Measurements from ENCODE around the gene CHAF1A.

Gene CHAF1A

DNA sequence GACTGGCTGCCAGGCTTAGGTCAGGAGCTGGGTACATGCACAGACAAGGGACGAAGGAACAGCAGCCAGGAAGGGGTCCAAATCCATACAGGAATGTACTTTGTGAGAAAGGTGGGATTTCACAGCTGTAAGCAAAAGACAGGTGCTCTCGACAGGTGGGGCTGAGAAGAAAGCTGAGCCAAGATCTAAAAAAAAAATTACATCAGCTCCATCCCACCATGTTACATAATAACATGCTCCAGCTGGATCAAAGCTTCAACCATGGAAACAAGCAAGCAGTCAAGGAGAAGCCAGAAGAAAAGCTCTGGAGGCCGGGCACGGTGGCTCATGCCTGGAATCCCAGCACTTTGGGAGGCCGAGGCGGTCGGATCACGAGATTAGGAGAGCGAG, 47.2 kb downstream of the CHAF1A start:
- TF ChIP-seq, protein P1, sequence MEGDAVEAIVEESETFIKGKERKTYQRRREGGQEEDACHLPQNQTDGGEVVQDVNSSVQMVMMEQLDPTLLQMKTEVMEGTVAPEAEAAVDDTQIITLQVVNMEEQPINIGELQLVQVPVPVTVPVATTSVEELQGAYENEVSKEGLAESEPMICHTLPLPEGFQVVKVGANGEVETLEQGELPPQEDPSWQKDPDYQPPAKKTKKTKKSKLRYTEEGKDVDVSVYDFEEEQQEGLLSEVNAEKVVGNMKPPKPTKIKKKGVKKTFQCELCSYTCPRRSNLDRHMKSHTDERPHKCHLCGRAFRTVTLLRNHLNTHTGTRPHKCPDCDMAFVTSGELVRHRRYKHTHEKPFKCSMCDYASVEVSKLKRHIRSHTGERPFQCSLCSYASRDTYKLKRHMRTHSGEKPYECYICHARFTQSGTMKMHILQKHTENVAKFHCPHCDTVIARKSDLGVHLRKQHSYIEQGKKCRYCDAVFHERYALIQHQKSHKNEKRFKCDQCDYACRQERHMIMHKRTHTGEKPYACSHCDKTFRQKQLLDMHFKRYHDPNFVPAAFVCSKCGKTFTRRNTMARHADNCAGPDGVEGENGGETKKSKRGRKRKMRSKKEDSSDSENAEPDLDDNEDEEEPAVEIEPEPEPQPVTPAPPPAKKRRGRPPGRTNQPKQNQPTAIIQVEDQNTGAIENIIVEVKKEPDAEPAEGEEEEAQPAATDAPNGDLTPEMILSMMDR (IDR thresholded peaks at IDR 0.05; ENCODE audit: extremely low read depth, missing control alignments), result no peak
- DNase-seq (ENCODE audit: low spot score), result no peak

DNA sequence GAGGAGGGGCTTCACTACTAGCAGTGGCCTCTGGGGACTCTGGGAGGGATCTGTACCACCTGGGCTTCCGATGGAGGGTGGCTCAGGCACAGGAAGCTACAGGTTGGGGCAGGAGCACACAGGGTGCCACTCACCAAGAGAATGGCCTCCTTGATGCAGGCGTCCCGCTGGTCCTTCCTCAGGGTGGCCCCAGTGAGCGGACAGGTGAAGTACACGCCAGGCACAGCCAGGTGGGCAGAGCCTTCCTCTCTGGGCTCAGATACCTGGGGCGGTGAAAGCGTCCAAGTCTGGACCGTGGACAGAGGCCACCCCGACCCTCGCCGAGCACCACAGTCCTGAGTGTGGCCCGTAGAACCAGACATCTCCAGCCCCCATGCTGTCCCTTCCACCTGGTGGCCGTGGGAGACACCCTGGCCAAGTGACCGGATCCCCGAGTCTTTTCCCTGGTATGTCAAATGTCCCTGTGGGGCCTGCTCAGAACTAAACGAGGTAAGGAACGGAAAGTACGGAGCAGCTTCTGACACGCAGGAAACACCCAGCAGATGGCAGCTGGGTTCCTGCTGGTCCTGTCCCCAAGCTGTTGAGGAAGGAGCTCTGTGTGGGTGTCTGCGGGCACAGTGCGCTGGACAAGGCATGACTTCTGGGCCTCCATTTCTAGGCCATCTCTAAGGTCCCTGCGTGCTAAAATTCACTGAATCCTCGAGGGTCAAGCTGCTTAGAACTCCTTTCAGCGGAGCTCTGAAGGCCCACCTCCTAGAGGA, 50.0 kb downstream of the CHAF1A start:
- no peak for DNase-seq (ENCODE audit: low spot score)
- TF ChIP-seq, protein P1 (IDR thresholded peaks at IDR 0.05; ENCODE audit: extremely low read depth, missing control alignments), result no peak

DNA sequence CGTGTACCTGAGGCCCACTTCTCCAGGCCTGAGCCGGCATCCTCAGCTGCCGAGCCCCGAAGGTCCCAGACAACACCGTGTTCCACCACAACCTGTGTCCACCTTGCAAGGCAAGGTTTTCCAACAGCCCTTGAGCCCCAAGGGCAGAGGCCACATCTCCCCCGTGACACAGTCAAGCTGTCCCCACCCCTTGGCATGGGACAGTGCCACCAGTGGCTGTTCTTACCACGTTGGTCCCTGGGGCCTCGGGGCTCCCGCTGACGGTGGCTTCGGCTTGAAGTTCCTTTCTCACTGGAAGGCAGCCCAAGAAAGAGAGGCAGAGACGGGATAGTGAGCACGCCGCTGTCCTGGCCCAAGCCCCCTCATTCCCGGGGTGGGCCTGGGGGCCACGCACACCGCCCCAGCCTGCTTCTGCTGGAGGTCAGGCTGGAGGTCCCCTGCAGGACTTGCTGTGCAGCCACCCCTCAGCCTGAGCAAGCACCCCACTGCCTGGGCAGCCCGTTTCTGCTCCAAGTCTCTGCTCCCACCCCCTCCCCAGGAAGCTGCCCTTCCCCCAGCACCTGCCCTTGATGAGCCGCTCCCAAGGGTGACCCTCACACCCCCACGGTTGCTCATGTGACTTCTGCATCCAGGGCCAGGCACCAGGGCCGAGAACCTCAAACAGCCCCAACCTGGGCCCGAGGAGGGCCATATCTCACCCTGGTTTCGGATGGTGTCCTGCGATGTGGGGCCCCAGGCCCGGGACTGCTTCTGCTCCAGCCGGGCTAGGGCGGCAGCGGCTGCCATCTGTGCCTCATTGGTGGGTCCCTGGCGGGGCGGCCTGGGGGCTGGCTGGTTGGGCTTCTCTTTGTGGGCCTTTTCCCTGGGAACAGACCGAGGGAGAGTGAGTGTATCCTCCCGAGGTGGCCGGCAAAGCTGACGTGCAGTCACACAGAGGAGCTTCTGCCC, 51.1 kb downstream of the CHAF1A start:
- TF ChIP-seq, protein P1 (IDR thresholded peaks at IDR 0.05; ENCODE audit: extremely low read depth, missing control alignments), result no peak
- no peak for DNase-seq (ENCODE audit: low spot score)

DNA sequence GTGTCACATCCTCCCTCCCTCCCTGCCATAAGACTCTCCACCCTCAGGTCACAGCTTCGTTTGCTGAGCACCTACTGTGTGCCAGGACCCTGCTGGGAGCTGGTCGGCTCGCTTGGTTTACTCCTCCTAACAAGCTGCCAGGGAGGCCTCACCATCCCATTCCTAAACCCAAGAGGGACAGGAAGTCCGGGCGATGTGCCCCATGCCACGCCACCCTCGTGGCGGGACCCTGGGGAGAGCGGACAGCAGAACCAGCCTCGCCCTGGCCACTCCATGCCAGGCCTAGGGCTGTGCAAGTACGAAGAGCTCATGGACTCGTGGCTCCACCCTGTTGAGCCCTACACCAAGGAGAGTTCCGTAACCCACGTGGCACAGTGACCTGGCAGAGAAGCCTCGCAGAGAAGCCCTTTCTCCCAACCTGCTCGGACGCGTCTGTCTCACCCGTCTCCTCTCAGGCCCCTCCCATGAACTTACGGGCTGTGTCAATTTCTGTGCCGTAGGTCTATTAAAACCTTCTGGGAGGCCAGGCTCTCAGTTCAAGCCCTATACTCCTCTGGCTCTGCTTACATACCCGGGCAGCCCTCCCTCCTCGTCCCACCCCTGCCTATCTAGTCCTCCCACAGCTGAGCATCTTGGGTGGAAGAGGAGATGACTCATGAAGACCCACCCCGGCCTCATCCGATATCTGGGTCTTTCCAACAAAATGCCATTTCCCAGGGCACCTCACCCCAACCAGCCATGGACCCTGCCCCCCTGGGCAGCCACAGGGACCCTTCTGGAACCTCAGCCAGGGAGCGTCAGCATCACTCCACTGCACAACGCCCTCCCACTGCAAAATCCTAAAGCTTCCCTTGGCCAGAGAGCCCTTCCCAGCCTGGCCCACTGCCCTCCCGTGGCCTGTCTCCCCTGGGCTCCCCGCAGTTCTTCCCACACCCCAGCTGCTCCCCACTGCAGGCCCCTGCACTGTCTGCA, 52.6 kb downstream of the CHAF1A start:
- TF ChIP-seq, protein P1 (IDR thresholded peaks at IDR 0.05; ENCODE audit: extremely low read depth, missing control alignments), result no peak
- DNase-seq (ENCODE audit: low spot score), result no peak

DNA sequence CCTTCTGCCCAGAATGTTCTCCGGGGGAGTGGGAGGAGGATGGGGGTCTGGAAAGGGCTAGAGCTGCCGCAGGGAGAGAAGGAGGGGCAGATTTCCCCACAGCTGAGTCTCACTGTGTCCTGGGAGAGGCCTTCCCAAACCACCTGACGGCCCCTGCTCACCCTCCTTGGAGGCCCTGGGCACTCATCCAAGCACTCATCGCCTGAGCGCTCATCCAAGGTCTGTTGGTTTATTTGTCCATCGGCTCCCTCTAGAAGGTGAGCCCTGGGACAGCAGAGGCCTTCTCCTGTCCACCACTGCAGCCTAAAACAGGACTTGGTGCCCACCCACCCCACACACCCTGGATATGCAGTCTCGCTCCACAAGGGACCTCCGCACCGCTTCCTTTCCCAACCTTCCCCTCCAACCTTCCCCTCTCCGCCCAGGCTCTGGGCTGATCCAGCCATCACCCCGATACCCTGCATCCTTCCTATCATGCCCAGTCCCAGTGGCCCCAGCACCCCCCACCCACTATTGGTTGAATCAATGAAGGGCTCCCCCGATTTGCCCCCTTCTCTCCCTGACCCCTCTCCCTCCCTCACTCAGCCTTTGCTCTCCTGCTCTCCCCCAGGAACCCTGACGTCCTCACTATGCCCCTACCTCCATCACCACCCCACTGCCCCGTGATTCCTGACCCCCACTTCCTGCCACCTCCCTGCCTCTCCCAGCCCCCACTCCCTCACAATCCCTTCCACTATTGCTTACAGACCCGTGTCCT, 53.5 kb downstream of the CHAF1A start:
- DNase-seq (ENCODE audit: low spot score), result no peak

DNA sequence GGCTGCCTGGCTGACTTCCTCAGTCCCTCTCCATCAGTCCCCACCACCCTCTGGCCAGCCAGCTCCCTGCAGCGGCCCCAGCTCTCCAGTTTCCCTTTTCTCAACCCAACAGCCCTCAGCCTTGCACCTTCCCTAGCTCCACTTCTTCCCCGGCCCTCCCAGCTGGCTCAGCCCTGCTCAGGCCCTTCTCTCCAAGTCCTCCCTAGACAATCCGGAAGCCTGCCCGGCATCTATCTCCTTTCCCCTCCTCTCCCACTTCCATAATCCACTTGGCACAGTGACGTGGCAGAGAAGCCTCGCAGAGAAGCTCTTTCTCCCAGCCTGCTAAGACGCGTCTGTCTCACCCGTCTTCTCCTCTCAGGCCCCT, 54.0 kb downstream of the CHAF1A start:
- TF ChIP-seq, protein P1 (IDR thresholded peaks at IDR 0.05; ENCODE audit: extremely low read depth, missing control alignments), result no peak

More for the DNA sequence above, 53.5 kb downstream of the CHAF1A start:
- TF ChIP-seq, protein P1 (IDR thresholded peaks at IDR 0.05; ENCODE audit: extremely low read depth, missing control alignments), result no peak

More for the DNA sequence above, 54.0 kb downstream of the CHAF1A start:
- no peak for DNase-seq (ENCODE audit: low spot score)
